ENCODE results near the gene KIF23.
"Not testable (repeated sequence)": the region's sequence is repeated elsewhere in the genome, so short reads cannot be mapped to it uniquely, and the experiment has no call there.

DNA sequence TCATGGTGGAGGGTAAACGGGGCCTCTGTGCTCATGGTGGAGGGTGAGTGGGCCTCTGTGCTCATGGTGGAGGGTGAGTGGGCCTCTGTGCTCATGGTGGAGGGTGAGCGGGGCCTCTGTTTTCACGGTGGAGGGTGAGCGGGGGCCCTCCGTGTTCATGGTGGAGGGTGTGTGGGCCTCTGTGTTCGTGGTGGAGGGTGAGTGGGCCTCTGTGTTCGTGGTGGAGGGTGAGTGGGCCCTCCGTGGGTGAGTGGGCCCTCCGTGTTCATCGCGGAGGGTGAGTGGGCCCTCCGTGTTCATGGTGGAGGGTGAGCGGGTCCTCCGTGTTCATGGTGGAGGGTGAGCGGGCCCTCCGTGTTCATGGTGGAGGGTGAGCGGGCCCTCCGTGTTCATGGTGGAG, 30.1 kb upstream of the KIF23 start:
- TF ChIP-seq, protein P1, sequence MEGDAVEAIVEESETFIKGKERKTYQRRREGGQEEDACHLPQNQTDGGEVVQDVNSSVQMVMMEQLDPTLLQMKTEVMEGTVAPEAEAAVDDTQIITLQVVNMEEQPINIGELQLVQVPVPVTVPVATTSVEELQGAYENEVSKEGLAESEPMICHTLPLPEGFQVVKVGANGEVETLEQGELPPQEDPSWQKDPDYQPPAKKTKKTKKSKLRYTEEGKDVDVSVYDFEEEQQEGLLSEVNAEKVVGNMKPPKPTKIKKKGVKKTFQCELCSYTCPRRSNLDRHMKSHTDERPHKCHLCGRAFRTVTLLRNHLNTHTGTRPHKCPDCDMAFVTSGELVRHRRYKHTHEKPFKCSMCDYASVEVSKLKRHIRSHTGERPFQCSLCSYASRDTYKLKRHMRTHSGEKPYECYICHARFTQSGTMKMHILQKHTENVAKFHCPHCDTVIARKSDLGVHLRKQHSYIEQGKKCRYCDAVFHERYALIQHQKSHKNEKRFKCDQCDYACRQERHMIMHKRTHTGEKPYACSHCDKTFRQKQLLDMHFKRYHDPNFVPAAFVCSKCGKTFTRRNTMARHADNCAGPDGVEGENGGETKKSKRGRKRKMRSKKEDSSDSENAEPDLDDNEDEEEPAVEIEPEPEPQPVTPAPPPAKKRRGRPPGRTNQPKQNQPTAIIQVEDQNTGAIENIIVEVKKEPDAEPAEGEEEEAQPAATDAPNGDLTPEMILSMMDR (IDR thresholded peaks at IDR 0.05): not testable (repeated sequence)
- not testable (repeated sequence) for TF ChIP-seq POLR2A, EP300 (IDR thresholded peaks at IDR 0.05)
